Stomach (tissue), 4 donors: ENCODE data around the gene CABLES1.

Experiments used
- CTCF ChIP-seq, 7 experiments: fragments of 450-650 bp in 4 of 7; fragments of 200-600 bp in 3 of 7; sonication (generic) in 3 of 7; IDR thresholded peaks; one replicate each; pipeline ENCODE4 v1.5.1; 2016 to 2019; ENCODE audit warnings: antibody characterized with exemption in 7 of 7, control low read depth in 2 of 7, mild to moderate bottlenecking in 1 of 7
- EP300 ChIP-seq: sonication (generic); formaldehyde crosslinking; IDR thresholded peaks from one replicate; pipeline ENCODE4 v1.6.1; 2017; ENCODE audit warnings: antibody characterized with exemption
- POLR2A ChIP-seq, 4 donors: fragments of 450-650 bp; IDR thresholded peaks; one replicate each; pipeline ENCODE4 v1.6.1; 2016; ENCODE audit warnings: antibody characterized with exemption in 4 of 4, control low read depth in 2 of 4, mild to moderate bottlenecking in 1 of 4, moderate library complexity in 1 of 4
- POLR2AphosphoS5 ChIP-seq, 3 donors: sonication (generic); formaldehyde crosslinking; IDR thresholded peaks; one replicate each; pipeline ENCODE4 v1.6.1; 2016; ENCODE audit warnings: antibody characterized with exemption in 3 of 3

GRCh38 chr18:23265682-23266399 is 130.6 kb downstream of the CABLES1 start:
- no peak for TF ChIP-seq POLR2A (IDR thresholded peaks at IDR 0.05)
- TF ChIP-seq CTCF (IDR thresholded peaks at IDR 0.05): no peak
- no peak for TF ChIP-seq POLR2AphosphoS5 (IDR thresholded peaks at IDR 0.05)
- TF ChIP-seq EP300: no peak
